ENCODE data around the gene GGPS1.
"Not testable (repeated sequence)": the region's sequence is repeated elsewhere in the genome, so short reads cannot be mapped to it uniquely, and the experiment has no call there.

GGPS1 gene

GRCh38 chr1:235304549-235305451 lies 23.6 kb upstream of the GGPS1 start:
- no peak for DNase-seq

DNA sequence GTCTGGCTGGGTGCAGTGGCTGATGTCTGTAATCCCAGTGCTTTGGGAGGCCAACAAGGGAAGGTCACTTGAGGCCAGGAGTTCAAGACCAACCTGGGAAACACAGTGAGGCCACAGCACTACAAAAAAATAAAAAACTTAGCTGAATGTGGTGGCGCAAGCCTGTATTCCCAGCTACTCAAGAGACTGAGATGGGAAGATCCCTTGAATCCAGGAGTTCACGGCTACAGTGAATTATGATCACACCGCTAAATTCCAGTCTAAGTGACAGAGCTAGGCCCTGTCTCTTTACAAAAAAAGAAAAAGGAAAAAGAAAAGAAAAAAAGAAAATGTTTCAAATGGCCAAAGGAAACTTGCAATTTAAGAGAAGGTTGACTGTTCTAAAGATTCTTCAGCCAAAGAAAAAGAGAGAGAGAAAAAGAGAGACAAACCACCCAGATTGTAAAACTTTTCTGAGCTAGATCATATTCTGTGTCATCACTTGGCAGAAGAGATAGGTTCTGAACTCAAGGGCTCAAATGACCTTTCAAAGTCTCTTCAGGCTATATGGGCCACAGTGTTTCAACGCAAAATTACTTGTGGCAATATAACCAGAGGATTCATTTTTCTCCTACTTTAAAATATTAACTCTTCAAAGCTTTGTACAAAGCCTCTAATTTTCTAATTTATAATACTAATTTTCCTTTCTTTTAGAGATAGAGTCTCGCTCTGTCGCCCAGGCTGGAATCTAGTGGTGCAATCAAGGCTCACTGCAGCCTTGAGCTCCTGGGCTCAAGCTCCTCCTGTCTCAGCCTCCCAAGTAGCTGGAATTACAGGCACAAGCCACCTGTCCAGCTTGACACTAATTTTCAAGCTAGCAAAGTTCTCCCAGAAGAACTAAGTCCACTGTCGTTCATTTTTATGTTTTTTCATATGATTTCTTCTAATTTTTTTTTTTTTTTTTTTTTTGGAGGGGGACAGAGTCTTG lies 20.9 kb upstream of the GGPS1 start:
- no peak for DNase-seq

- not testable (repeated sequence) for DNase-seq
Measured at GRCh38 chr1:235309206-235309605, 19.2 kb upstream of the GGPS1 start.

DNA sequence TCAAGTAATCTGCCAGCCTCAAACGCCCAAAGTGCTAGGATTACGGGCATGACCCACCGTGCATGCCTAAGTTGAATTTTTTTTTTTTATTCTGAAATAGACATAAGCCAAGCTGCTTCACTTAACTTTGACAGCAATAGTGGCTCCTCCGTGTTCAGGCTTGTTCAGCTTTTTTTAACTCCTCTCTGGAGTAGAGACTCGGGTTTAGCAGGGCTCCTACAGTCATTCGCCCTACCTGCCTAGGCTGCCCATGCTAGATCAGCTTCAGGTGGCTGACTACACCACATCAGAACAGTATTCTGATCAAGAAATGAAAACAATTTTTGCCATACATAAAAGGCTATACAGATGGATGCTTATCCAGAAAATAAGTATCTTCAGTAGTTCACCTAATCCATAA lies 15.1 kb upstream of the GGPS1 start:
- no peak for DNase-seq

DNA sequence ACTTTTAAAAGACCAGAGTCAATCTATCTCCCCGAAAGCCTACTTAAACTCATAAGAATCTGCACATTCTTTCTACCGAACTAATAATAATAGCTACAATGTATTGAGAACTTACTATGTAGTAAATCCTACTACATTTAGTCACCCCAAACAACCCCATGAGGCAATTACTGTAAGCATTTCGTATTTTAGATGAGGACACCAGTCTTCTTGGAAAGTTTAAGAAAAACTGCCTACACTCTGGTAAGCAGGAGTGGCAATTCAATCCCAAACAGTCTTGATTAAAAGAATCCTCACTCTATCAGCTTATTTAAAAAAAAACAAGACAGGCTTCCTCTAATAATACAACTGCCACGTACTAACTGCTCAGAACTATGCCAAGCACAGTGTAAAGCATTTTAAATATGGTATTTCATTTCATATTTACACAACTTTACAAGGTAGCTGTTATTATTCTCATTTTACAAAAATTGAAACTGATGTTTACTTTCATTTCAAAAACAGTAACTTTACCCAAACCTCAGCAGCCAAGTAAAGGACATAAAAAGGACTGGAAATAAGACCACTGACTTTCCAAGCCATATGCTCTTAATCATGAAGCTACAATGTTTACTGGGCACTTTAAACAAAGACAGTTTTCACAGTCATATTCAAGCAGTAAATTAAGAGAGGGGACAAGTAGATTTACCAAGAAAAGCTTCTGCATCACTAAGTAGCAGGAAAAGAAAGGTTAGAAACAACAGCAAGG lies 14.3 kb upstream of the GGPS1 start:
- DNase-seq: no peak

DNA sequence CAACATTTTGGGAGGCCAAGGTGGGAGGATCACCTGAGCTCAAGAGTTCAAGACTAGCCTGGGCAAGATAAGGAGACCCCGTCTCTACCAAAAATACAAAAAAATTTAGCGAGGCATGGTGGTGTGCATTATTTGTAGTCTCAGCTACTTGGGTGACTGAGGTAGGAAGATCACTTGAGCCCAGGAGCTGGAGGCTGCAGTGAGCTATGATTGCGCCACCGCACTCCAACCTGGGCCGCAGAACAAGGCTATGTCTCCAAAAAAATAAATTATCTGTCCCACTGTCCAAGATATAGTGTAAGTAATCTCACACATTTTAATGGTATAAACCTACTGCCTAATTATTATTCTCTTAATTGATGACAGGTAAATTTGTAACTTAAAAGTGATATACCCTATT lies 13.2 kb upstream of the GGPS1 start:
- DNase-seq: no peak

DNA sequence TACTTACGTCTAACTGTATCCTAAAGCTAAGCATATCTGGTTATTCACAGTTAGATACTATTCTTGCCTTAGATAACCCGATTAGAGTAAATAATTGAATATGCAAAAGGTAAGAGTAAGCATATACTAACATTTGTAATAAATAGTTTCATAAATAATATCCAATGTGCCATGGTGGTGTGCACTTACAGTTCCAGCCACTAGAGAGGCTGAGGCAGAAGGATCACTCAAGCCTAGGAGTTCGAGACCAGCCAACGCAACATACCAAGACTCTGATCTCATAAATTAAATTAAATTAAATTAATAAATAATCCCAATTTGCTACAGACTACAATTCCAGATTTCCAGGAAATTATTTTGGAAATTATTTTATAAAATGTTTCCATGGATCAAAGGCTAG lies 12.6 kb upstream of the GGPS1 start:
- no peak for DNase-seq

- DNase-seq: no peak
Measured at GRCh38 chr1:235317168-235317567, 11.2 kb upstream of the GGPS1 start.

DNA sequence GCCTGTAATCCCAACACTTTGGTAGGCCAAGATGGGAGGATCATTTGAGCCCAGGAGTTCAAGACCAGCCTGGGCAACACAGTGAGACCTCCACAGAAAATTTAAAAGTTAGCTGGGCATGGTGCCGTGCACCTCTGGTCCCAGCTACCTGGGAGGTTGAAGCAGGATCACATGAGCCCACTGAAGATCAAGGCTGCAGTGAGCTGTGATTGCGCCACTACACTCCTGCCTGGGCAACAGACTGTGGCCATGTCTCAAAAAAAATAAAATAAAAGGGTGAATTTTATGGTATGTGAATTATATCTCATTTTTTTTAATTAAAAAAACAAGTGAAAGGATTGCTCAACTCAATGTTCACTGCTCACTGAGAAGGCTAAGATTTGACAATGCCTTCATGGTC lies 9.1 kb upstream of the GGPS1 start:
- DNase-seq: no peak

DNA sequence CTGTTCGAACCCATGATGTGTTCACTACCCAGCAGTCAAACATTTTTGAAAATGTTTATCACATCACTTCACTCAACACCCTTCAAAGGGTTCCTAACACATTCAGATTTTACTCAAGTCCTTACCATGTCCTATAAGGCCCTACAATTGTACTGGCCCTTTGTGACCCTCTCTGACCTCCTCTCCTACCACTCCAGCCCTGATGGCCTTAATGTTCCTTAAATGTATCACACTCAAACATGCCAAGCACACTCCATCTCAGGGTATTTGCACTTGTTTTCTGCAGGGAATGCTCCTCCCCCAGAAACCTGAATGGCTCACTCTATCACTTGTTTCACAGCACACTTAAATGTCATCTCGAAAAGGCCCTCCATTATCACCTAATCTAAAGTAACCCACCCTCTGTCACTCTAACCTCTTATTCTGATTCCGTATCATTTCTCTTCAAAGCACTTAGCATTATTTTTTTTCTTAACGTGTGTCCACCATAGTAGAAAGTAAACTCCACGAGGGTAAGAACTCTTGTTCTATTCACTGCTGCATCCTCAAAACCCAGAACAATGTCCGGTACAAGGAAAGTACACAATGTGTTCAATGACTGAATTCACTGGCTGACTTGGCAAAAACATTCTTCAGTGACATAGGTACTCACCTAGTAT lies 7.7 kb upstream of the GGPS1 start:
- DNase-seq: no peak

DNA sequence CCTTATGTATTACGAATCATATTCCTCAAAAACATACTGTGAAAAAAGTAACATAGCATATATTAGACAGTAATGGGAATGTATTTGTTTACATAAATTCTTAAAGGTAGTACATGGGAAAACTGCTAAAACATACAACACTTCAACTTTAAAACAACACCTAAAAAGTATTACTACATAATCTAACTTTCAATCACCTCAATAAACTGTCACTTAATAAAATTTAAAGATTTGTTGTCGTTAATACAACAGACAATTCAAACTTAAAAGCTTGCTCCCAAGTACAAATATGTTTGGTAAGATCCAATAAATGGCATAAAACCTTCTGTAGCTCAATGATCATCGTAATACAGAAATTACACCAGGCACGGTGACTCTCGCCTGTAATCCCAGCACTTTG lies 4.1 kb upstream of the GGPS1 start:
- DNase-seq: no peak

- DNase-seq: no peak
Measured at GRCh38 chr1:235325139-235325538, 3.2 kb upstream of the GGPS1 start.

DNA sequence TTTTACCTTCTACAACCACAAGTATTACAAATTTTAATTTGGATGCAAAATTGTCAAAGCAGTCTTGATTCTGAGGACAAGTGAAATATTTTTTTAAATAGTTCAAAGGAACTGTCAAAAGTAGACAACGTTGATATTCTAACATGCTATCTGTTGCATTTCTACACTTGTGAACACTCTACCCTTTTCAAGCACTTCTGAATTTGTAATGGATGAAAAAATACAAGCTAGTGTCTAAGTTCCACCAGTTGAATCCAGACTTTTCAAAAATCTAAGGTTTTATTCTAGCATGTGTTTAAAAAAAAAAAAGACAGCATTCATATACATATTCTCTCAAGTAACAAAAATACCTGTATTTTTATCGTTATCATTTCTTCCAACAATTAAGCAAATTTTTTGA lies 2.5 kb upstream of the GGPS1 start:
- no peak for DNase-seq

- peak; percentile 60 for DNase-seq
Measured at GRCh38 chr1:235326719-235327558, 1.4 kb upstream of the GGPS1 start.

GRCh38 chr1:235327559-235328270 lies 655 bp upstream of the GGPS1 start, which contains the start of gene ARID4B:
ARID4B (minus strand) TSS chr1:235328179; CDS start chr1:235326919, 1,260 bp downstream.
- peak; percentile 62 for DNase-seq

DNA sequence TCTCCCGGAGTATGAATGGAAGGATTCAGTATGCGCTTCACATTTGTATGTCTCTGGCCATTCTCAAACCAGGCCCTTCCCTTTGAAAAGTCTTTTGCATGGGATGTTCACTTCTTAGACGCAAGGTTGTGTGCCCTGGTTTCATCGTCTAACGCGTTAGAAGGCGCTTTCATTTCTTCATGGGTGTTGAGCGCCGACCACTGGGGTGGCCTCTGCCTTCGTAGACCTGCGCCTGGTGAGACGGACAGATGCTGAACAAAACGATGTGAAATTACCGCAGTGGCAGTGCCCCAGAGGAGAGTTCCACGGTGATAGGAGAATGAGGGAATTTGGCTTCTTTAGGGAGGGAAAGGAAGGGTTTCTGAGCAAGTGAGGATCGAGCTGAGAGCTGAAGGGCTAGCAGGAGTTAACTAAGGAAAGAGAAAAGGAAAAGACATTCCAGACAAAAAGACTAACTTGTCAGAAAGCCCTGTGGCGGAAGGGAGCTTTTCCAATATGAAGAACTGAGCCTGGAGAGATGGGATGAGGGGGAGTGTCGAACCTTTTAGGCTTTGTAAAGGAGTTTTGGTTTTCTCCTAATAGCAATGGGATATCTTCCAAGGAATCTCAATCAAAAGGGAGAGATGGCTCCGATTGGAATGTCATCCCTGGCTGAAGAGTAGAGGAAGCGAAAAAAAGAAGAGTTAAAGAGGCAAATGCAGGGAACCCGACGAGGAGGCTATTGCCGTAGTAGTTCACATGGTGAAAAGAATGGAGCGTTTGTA lies 951 bp downstream of the GGPS1 start:
- no peak for DNase-seq

GRCh38 chr1:235330918-235331285 lies 2.5 kb downstream of the GGPS1 start:
- DNase-seq: no peak

- DNase-seq: no peak
Measured at GRCh38 chr1:235331401-235331800, 3.0 kb downstream of the GGPS1 start.

DNA sequence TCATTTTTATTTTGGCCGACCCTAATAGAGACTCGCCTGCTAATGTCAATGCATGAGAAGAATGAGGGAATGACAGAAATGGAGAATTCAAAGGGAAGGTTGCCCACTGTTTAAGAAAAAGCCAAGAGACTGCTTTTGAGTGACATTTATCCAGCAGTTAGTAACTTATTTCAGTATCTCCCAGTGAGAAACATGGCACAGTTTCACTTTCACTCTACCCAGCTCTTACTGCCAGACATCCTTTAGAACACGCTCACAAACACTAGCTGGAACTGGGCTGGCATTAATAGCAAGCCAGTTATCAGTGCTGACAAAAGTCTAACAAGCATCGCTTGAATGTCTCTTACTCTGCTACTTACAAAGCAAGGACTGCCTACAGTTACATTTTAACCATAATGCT lies 8.5 kb downstream of the GGPS1 start:
- no peak for DNase-seq

- DNase-seq: no peak
Measured at GRCh38 chr1:235339746-235340145, 11.4 kb downstream of the GGPS1 start.

Measured in effector CD8-positive, alpha-beta T cell (primary cell).